K562 (cell line): Measurements from ENCODE around the gene NUDT1. TPM values are rescaled to one million over a fixed set of nuclear protein-coding genes. Genes with fewer than 3 reads are reported as not detected.

Experiments
- RB1 ChIP-seq: fragments of 450-650 bp; IDR thresholded peaks from 2 replicates; pipeline ENCODE4 v1.6.1; 2017; ENCODE audit warnings: low read depth, mild to moderate bottlenecking
- RBM34 ChIP-seq: fragments of 200-400 bp; formaldehyde crosslinking; IDR thresholded peaks from 2 replicates; pipeline ENCODE4 v1.6.1; 2018; ENCODE audit warnings: low read length, borderline replicate concordance; ENCODE audit not compliant: insufficient read depth
- STAG1 ChIP-seq: sonication (generic); formaldehyde crosslinking; IDR thresholded peaks from 2 replicates; pipeline ENCODE4 v1.5.0; 2020; ENCODE audit warnings: missing genetic modification reagents, borderline replicate concordance
- polyA plus RNA-seq, 8 experiments: library from polyadenylated mRNA; depleted of rRNA in 4 of 8; stranded (reverse) in 5 of 8; unstranded in 3 of 8; fragments of >200 nt; fragmentation: Nextera tagmentation in 2 of 8; fragmentation: Illumina TruSeq in 1 of 8; extraction: Ambion mirVana in 2 of 8; extraction: Trizol in 1 of 8; gene quantifications; 2 replicates each; pipeline versions ENCODE4 v1.2.1 to v1.2.3, GENCODE V29; 2011 to 2014; ENCODE audit warnings: inconsistent platforms in 1 of 8, missing spikeins in 1 of 8
- total RNA-seq, 7 experiments: library from RNA; depleted of rRNA in 6 of 7; stranded (reverse); fragments of >200 nt in 6 of 7; fragmentation: Illumina TruSeq in 2 of 7; extraction: Trizol in 2 of 7; gene quantifications; 2 replicates each; pipeline versions ENCODE4 v1.2.1 to v1.2.3, GENCODE V29; 2011 to 2021; ENCODE audit warnings: low replicate concordance in 1 of 7
- TF ChIP-seq, protein P1 (sequence below): fragments of 450-650 bp; IDR thresholded peaks from 2 replicates; pipeline ENCODE4 v1.6.1; 2017; ENCODE audit warnings: antibody characterized with exemption, mild to moderate bottlenecking
- TF ChIP-seq, protein P2 (sequence below): fragments of 450-650 bp; IDR thresholded peaks from 2 replicates; pipeline ENCODE4 v1.6.1; 2018; ENCODE audit not compliant: partially characterized antibody
- TF ChIP-seq, protein P3 (sequence below): fragments of 450-650 bp; formaldehyde crosslinking; IDR thresholded peaks from 2 replicates; pipeline ENCODE4 v1.4.0; 2020; ENCODE audit warnings: mild to moderate bottlenecking, moderate library complexity

Gene NUDT1
- total and polyA plus RNA-seq, 9 of the 15 experiments (the other 6 are each of a cell fraction or from before 2014, with no cell fraction given), result 5.3 to 73.3 (median 29.6) TPM

DNA sequence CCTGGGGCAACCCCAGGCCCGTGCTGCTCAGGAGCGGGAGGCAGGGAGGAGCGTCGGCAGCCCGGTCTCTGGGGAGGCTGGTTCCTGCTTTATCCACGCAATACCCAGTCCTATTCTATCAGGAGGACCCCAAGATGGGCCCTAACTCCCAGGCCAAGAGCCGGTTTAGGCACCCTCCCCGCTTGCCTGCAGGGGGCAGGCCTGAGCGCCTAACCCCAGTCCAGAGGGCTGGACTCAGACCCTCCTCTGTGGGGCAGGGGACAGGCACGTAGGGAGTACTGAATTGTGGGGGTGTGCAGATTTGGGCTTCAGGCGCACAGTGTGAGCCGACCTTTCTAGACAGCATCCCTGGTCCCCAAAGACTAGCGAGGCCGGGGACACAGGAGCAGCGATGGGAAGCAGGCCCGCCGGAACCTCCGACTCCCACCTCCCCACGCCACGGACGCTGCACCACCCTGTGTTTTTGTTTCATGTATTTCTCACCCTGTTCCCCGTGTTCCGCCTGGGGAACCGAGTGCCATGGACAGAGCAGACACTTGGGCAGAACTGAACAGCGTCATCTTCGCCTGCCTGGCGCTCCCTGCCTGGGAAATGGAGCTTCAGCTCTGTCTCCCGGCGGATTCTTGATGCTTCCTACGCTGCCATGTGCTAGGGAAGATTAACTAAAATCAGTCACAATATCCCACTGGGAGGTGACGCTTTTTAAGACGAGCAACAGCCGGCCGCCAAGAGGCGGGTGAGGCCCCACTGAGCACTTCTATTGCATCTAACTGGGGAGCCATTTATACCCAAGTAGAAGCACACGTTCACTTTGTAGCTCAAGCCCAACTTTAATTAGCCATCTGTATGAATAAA is 5.3 kb downstream of the NUDT1 start (continued):
- TF ChIP-seq, protein P1, sequence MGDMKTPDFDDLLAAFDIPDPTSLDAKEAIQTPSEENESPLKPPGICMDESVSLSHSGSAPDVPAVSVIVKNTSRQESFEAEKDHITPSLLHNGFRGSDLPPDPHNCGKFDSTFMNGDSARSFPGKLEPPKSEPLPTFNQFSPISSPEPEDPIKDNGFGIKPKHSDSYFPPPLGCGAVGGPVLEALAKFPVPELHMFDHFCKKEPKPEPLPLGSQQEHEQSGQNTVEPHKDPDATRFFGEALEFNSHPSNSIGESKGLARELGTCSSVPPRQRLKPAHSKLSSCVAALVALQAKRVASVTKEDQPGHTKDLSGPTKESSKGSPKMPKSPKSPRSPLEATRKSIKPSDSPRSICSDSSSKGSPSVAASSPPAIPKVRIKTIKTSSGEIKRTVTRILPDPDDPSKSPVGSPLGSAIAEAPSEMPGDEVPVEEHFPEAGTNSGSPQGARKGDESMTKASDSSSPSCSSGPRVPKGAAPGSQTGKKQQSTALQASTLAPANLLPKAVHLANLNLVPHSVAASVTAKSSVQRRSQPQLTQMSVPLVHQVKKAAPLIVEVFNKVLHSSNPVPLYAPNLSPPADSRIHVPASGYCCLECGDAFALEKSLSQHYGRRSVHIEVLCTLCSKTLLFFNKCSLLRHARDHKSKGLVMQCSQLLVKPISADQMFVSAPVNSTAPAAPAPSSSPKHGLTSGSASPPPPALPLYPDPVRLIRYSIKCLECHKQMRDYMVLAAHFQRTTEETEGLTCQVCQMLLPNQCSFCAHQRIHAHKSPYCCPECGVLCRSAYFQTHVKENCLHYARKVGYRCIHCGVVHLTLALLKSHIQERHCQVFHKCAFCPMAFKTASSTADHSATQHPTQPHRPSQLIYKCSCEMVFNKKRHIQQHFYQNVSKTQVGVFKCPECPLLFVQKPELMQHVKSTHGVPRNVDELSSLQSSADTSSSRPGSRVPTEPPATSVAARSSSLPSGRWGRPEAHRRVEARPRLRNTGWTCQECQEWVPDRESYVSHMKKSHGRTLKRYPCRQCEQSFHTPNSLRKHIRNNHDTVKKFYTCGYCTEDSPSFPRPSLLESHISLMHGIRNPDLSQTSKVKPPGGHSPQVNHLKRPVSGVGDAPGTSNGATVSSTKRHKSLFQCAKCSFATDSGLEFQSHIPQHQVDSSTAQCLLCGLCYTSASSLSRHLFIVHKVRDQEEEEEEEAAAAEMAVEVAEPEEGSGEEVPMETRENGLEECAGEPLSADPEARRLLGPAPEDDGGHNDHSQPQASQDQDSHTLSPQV, result no peak
- TF ChIP-seq RBM34, result no peak
- TF ChIP-seq STAG1 (CRISPR knock-in tag), result peak; percentile 28; the same call in 1 of the 2 replicates
- TF ChIP-seq, protein P2, sequence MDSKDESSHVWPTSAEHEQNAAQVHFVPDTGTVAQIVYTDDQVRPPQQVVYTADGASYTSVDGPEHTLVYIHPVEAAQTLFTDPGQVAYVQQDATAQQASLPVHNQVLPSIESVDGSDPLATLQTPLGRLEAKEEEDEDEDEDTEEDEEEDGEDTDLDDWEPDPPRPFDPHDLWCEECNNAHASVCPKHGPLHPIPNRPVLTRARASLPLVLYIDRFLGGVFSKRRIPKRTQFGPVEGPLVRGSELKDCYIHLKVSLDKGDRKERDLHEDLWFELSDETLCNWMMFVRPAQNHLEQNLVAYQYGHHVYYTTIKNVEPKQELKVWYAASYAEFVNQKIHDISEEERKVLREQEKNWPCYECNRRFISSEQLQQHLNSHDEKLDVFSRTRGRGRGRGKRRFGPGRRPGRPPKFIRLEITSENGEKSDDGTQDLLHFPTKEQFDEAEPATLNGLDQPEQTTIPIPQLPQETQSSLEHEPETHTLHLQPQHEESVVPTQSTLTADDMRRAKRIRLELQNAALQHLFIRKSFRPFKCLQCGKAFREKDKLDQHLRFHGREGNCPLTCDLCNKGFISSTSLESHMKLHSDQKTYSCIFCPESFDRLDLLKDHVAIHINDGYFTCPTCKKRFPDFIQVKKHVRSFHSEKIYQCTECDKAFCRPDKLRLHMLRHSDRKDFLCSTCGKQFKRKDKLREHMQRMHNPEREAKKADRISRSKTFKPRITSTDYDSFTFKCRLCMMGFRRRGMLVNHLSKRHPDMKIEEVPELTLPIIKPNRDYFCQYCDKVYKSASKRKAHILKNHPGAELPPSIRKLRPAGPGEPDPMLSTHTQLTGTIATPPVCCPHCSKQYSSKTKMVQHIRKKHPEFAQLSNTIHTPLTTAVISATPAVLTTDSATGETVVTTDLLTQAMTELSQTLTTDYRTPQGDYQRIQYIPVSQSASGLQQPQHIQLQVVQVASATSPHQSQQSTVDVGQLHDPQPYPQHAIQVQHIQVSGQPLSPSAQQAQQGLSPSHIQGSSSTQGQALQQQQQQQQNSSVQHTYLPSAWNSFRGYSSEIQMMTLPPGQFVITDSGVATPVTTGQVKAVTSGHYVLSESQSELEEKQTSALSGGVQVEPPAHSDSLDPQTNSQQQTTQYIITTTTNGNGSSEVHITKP, result peak; percentile 37
- peak; percentile 55; the same call in 1 of the 2 replicates for TF ChIP-seq RB1
- TF ChIP-seq, protein P3, sequence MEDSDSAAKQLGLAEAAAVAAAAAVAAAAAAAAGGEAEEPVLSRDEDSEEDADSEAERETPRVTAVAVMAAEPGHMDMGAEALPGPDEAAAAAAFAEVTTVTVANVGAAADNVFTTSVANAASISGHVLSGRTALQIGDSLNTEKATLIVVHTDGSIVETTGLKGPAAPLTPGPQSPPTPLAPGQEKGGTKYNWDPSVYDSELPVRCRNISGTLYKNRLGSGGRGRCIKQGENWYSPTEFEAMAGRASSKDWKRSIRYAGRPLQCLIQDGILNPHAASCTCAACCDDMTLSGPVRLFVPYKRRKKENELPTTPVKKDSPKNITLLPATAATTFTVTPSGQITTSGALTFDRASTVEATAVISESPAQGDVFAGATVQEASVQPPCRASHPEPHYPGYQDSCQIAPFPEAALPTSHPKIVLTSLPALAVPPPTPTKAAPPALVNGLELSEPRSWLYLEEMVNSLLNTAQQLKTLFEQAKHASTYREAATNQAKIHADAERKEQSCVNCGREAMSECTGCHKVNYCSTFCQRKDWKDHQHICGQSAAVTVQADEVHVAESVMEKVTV (CRISPR knock-in tag), result peak; percentile 52
